ENCODE measurements around the gene KLHL40.

- TF ChIP-seq POLR2AphosphoS5 (IDR thresholded peaks at IDR 0.05): no peak
- no peak for TF ChIP-seq CTCF (IDR thresholded peaks at IDR 0.05; ENCODE audit: poor library complexity, severe bottlenecking)
- TF ChIP-seq EZH2 (IDR thresholded peaks at IDR 0.05; ENCODE audit: borderline replicate concordance, insufficient read depth, low read length, poor library complexity, severe bottlenecking): no peak
Observed at GRCh38 chr3:42655980-42656679, 29.2 kb upstream of the KLHL40 start.
